Measurements from ENCODE around the gene CCR6. TPM values are rescaled to one million over a fixed set of nuclear protein-coding genes. Genes with fewer than 3 reads are reported as not detected.
A peak's percentile ranks its signal among the peaks of the same experiment; 100 is the strongest.
"Not testable (repeated sequence)": the region's sequence is repeated elsewhere in the genome, so short reads cannot be mapped to it uniquely, and the experiment has no call there.

CCR6 gene
- polyA plus RNA-seq, 2 of the 4 experiments (the other 2 are of a cell fraction): 0.01 TPM; not detected in 1

GRCh38 chr6:167168296-167168695 is 45.4 kb downstream of the CCR6 start:
- H3K27ac ChIP-seq; H3K4me3 ChIP-seq; POLR2A ChIA-PET; H3K4me2 ChIP-seq; H3K4me1 ChIP-seq; FAIRE-seq; CTCF ChIA-PET; H3K9me3 ChIP-seq; DNase-seq (ENCODE audit: low read depth in 1 of 2, low spot score in 1 of 2): not testable (repeated sequence)
- ATAC-seq: peak; percentile 25 to 35; a peak in 2 of 6 replicates
- WGBS (ENCODE audit: missing lambda C conversion rate): 55% methylated on average over 9 of the region's 16 CpGs

GRCh38 chr6:167169867-167170266 is 47.0 kb downstream of the CCR6 start:
- H3K4me2 ChIP-seq; H3K9me3 ChIP-seq; DNase-seq (ENCODE audit: low read depth in 1 of 2, low spot score in 1 of 2); POLR2A ChIA-PET; FAIRE-seq; H3K27ac ChIP-seq; H3K4me3 ChIP-seq; CTCF ChIA-PET; H3K4me1 ChIP-seq; ATAC-seq: not testable (repeated sequence)
- WGBS (ENCODE audit: missing lambda C conversion rate): 52% methylated on average over 5 of the region's 13 CpGs

GRCh38 chr6:167171300-167171699 is 48.4 kb downstream of the CCR6 start:
- CTCF ChIA-PET; POLR2A ChIA-PET; H3K4me2 ChIP-seq; FAIRE-seq; H3K27ac ChIP-seq; H3K4me1 ChIP-seq; H3K4me3 ChIP-seq; DNase-seq (ENCODE audit: low read depth in 1 of 2, low spot score in 1 of 2); ATAC-seq; H3K9me3 ChIP-seq: not testable (repeated sequence)
- WGBS (ENCODE audit: missing lambda C conversion rate): 47% methylated on average over 9 of the region's 11 CpGs

DNA sequence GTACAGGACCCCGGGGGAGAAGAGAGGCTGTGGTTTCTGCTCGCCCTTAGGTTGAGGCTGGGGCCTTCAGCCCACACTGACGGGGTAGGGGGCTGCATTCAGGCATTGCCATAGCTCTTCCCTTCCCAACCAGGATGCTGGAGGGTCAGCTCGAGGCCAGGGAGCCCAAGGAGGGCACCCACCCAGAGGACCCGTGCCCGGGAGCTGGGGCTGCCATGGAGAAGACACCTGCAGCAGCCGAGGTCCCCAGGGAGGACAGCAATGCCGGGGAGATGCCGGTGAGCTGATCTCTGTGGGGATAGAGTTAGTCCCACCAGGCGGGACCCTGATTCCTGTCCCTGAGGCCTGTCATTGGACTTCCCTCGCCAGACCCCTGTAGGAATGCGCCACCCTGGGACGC is 49.1 kb downstream of the CCR6 start:
- DNase-seq (ENCODE audit: low read depth in 1 of 2, low spot score in 1 of 2); H3K9me3 ChIP-seq; H3K4me1 ChIP-seq; H3K4me2 ChIP-seq; CTCF ChIA-PET; POLR2A ChIA-PET; H3K4me3 ChIP-seq; ATAC-seq; H3K27ac ChIP-seq; FAIRE-seq: not testable (repeated sequence)
- 80% methylated on average over 2 of the region's 13 CpGs for WGBS (ENCODE audit: missing lambda C conversion rate)

GRCh38 chr6:167177271-167177670 is 54.4 kb downstream of the CCR6 start:
- H3K27ac ChIP-seq; H3K4me2 ChIP-seq; POLR2A ChIA-PET; DNase-seq (ENCODE audit: low read depth in 1 of 2, low spot score in 1 of 2); H3K4me3 ChIP-seq; H3K9me3 ChIP-seq; CTCF ChIA-PET; H3K4me1 ChIP-seq; FAIRE-seq; ATAC-seq: not testable (repeated sequence)
- no CpG with 5 or more reads among the region's 14 CpGs for WGBS (ENCODE audit: missing lambda C conversion rate)

- CTCF ChIA-PET; H3K4me3 ChIP-seq; ATAC-seq; POLR2A ChIA-PET; H3K27ac ChIP-seq; H3K4me1 ChIP-seq; H3K4me2 ChIP-seq; FAIRE-seq; H3K9me3 ChIP-seq; DNase-seq (ENCODE audit: low read depth in 1 of 2, low spot score in 1 of 2): not testable (repeated sequence)
- WGBS (ENCODE audit: missing lambda C conversion rate): 72% methylated on average over 14 of the region's 31 CpGs
Observed at GRCh38 chr6:167178896-167179655, 56.2 kb downstream of the CCR6 start.

- POLR2A ChIA-PET; DNase-seq (ENCODE audit: low read depth in 1 of 2, low spot score in 1 of 2); FAIRE-seq; H3K9me3 ChIP-seq; H3K4me2 ChIP-seq; H3K4me1 ChIP-seq; ATAC-seq; H3K27ac ChIP-seq; CTCF ChIA-PET; H3K4me3 ChIP-seq: not testable (repeated sequence)
- 49% methylated on average over 3 of the region's 8 CpGs for WGBS (ENCODE audit: missing lambda C conversion rate)
Observed at GRCh38 chr6:167180086-167180485, 57.2 kb downstream of the CCR6 start.

DNA sequence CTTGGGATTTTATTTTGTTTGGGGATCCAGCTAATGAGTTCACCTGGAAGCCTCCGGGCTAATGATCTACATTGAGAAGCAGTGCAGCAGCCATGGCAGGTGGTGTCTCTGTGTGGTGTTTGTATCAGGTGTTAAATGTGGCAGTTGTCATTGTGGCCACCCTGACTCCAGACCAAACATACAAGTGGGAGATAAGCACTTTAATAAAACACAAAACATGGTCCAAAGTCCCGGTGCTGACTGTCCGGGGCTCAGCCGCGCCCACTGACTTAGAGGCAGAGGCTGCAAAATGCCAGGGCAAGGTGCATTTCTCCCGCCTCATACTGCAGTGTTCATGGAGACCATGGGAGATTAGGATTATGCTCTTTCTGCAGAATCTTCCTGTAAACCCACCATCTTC is 58.5 kb downstream of the CCR6 start:
- CTCF ChIA-PET; FAIRE-seq; H3K4me3 ChIP-seq; POLR2A ChIA-PET; H3K27ac ChIP-seq; ATAC-seq; DNase-seq (ENCODE audit: low read depth in 1 of 2, low spot score in 1 of 2); H3K4me2 ChIP-seq; H3K4me1 ChIP-seq; H3K9me3 ChIP-seq: not testable (repeated sequence)
- WGBS (ENCODE audit: missing lambda C conversion rate): no CpG with 5 or more reads among the region's 6 CpGs

DNA sequence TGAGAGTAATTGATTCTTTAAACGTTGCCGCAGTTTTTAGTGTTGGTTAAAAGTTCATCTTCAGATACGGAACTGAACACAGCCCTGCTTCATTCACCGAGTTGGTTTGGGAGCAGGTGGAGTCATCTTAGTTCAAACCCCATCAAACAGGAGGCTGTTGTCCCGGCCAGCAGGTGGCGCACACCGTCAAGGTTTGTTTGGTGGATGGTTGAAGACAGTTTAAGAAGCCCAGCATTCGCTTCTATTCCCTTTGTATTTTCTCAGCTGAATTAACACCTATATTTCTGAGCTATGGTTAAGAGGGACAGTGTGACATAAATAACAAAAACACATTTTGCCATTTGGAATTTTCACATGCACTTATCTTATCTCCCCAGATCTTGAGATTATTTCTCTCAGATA is 60.0 kb downstream of the CCR6 start:
- POLR2A ChIA-PET; H3K27ac ChIP-seq; H3K4me2 ChIP-seq; CTCF ChIA-PET; H3K4me1 ChIP-seq; DNase-seq (ENCODE audit: low read depth in 1 of 2, low spot score in 1 of 2); H3K4me3 ChIP-seq; H3K9me3 ChIP-seq: not testable (repeated sequence)
- 0 out of 5 replicates have a peak, but pooled peaks have one; percentile 3 to 18 for TF ChIP-seq RAD21 (conservative IDR thresholded peaks at IDR 0.05 in 1 of 2, IDR thresholded peaks at IDR 0.05 in 1 of 2)
- 1% methylated on average over 4 of the region's 8 CpGs for WGBS (ENCODE audit: missing lambda C conversion rate)
- ATAC-seq (peak; percentile 86 to 93; a peak in 5 of 6 replicates), FAIRE-seq (peak; percentile 76)

DNA sequence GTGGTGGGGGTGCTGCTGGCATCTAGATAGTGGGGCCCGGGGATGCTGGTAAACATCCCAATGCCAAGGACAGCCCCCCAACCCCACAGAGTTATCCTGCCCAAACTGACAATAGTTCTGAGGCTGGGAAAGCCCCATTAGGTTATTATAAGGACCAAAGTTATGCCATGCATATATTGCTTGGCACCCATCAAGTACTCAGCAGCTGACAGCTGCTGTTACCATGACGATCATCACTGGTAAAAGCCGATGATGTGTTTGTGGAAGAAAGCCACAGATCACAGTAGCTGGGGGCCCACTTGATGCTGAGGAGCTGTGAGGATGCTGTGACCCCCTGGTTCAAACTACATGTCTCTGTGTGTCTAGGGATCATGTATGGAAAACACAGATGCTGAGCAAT is 62.2 kb downstream of the CCR6 start:
- H3K4me3 ChIP-seq: not testable (repeated sequence)

GRCh38 chr6:167187275-167187674 is 64.4 kb downstream of the CCR6 start:
- CTCF ChIA-PET; ATAC-seq; FAIRE-seq; H3K27ac ChIP-seq; H3K4me1 ChIP-seq; H3K4me2 ChIP-seq; DNase-seq (ENCODE audit: low read depth in 1 of 2, low spot score in 1 of 2); H3K9me3 ChIP-seq; POLR2A ChIA-PET; H3K4me3 ChIP-seq: not testable (repeated sequence)
- 75% methylated on average over 5 of the region's 9 CpGs for WGBS (ENCODE audit: missing lambda C conversion rate)

More for the DNA sequence above, 62.2 kb downstream of the CCR6 start:
- H3K4me1 ChIP-seq; DNase-seq (ENCODE audit: low read depth in 1 of 2, low spot score in 1 of 2); FAIRE-seq; H3K4me2 ChIP-seq; H3K9me3 ChIP-seq; H3K27ac ChIP-seq; ATAC-seq; CTCF ChIA-PET; POLR2A ChIA-PET: not testable (repeated sequence)
- WGBS (ENCODE audit: missing lambda C conversion rate): 54% methylated on average over 2 of the region's 3 CpGs
